ENCODE measurements around the gene GDPD5. TPM values are rescaled to one million over a fixed set of nuclear protein-coding genes. Genes with fewer than 3 reads are reported as not detected.
A peak's percentile ranks its signal among the peaks of the same experiment; 100 is the strongest.

GDPD5 gene
- total RNA-seq (2014; rRNA removed; shearing (Covaris generic)) = 13.5 and 14.3 TPM in 2 replicates
- total RNA-seq (2022) = 49.9 and 57.3 TPM in 2 replicates
- Bru-seq, nascent RNA = percentile 51 among the genes with signal in this experiment
- percentile 55 among the genes with signal in this experiment for BruChase-seq, experiment 1, labeled RNA remaining after a 6-hour chase
- BruChase-seq, experiment 2, labeled RNA remaining after a 2-hour chase = percentile 54 among the genes with signal in this experiment
- long read RNA-seq, partial matches to known transcripts = 10 of 41 reads
- long read RNA-seq, other reads (novel, unspliced or antisense) = 29 of 41 reads

DNA sequence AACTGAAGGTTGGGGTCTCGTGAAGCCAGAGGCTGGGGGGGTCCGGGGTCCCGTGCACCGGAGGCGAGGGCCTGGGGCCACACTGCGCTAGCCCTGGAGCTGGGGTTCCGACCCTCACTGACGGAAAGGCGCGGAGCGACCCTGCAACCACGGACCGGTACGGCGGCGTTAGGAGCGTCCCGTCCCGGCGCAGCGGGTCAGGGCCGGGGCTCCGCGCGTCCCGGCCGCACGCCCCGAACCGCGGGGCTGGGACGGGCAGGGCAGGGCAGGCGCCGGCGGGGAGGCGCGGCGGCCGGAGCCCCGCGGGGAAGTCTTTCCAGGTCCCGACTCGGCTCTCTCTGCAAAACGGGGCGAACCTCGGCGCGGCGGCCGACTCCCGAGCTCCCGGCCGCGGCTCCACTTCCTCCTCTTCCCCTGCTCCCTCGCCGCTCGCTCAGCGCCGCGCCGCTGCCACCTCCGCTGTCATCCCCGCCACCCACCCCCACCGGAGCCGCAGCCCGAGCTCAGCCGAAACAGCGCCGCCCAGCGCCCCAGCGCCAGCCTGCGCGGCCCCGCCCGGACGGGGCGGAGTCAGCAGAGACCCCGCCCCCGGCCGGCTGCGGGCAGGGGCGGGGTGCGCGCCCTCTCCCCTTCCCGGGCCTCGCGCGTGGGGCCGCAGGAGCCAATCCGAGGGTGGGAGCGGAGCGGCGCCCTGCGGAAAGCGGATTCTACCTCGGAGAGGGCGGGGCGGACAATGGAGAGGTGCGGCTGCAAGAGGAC is at the start of gene GDPD5:
Gene GDPD5, minus strand, starts transcription at position 509 of the 759 bp plus-strand sequence. CDS start 48,206 bp downstream, outside the sequence.
- Histone ChIP-seq H3K4me1 (ENCODE audit: insufficient read depth, low read length, poor library complexity, severe bottlenecking) (peaks cover 37% of the 10 kb centered on the region), H3K4me3 (ENCODE audit: low read depth, low read length, poor library complexity, severe bottlenecking) (peak within 1 kb of the TSS; percentile 71), H2AFZ (ENCODE audit: low read length) (peak within 1 kb of the TSS; percentile 89), H3K9me2 (ENCODE audit: insufficient read depth, low read length) (no peaks in the 10 kb centered on the region), H3K9me3 (ENCODE audit: low read length) (no peaks in the 10 kb centered on the region), H3K27ac (ENCODE audit: low read depth, low read length, poor library complexity, severe bottlenecking) (no peak within 1 kb of the TSS), H3K36me3 (ENCODE audit: insufficient read depth, low read length) (no peaks in the 10 kb centered on the region), H3K79me2 (ENCODE audit: insufficient read depth, low read depth, low read length) (no peaks in the 10 kb centered on the region), H3K4me2 (ENCODE audit: low read length) (peak within 1 kb of the TSS; percentile 72), H4K20me1 (ENCODE audit: insufficient read depth, low read length) (no peaks in the 10 kb centered on the region)
- POLR2A ChIA-PET = interaction anchor here (0.6 to 1.0 kb wide), 3 partner anchors 31 to 1034 kb away, joined by 3 to 4 read pairs (median 4); no protein-coding TSS in a partner anchor
- BruUV-seq (replicated peaks) = TSS peak; percentile 87
- peak; percentile 88 for DNase-seq (ENCODE audit: low spot score)
- CTCF ChIA-PET (ENCODE audit: unreplicated experiment) = no interaction called here
- TF ChIP-seq EZH2phosphoT487 (IDR thresholded peaks at IDR 0.05; ENCODE audit: borderline replicate concordance, low read depth, low read length) (no peak), CTCF (conservative IDR thresholded peaks at IDR 0.05; ENCODE audit: low read length) (peak; percentile 76)
- intact Hi-C loops (cut with micrococcal nuclease; ENCODE audit: unreplicated experiment) = no loop called here

DNA sequence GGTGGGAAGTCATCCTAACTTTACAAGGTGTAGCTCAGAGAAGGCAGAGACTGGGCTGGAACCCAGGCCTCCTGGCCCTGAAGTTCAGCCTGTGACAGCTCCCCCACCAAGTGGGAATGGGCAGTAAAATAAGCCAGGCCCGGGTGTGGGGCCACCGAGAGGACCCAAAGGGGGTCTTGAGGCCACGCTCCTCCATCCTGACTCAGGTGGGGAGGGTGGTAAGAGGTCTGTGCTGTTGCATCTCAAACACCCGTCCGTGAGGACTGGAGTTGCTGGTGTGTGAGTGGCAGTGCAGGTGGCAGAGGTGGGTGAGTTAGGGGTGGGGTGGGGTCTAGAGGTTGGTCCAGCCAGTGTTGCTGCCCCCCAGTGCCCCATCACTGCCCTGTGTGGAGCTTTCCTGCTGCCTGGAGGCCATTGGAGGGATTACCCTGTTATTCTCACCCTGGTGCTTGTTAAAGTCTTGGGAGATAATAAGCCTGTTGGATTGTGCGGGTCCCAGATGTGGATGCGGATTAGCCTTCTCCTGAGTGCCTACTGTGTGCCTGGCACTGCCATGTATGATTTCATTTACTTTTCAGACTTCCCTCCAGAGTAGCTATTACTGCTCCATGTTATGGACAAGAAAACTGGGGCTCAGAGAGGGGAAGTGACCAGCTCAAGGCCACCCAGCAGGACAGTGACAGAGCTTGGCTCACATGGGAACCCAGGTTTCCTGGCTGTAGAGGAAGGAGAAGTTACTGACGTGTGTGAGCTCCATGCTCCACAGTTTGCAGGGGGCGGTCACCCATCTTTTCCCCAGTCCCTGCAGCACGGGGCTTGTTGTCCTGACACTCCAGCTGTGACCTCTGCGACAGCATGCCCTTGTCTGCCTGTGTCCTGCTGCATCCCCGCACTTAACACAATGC is 49.2 kb upstream of the GDPD5 start:
- Histone ChIP-seq H2AFZ (ENCODE audit: low read length) (no peak overlapping the region), H3K4me1 (ENCODE audit: insufficient read depth, low read length, poor library complexity, severe bottlenecking) (no peaks in the 10 kb centered on the region), H3K9me2 (ENCODE audit: insufficient read depth, low read length) (no peaks in the 10 kb centered on the region), H3K79me2 (ENCODE audit: insufficient read depth, low read depth, low read length) (no peaks in the 10 kb centered on the region), H3K4me3 (ENCODE audit: low read depth, low read length, poor library complexity, severe bottlenecking) (no peak overlapping the region), H4K20me1 (ENCODE audit: insufficient read depth, low read length) (no peaks in the 10 kb centered on the region), H3K27ac (ENCODE audit: low read depth, low read length, poor library complexity, severe bottlenecking) (no peak overlapping the region), H3K4me2 (ENCODE audit: low read length) (no peak overlapping the region), H3K36me3 (ENCODE audit: insufficient read depth, low read length) (no peaks in the 10 kb centered on the region), H3K9me3 (ENCODE audit: low read length) (no peaks in the 10 kb centered on the region)
- no peak for DNase-seq (ENCODE audit: low spot score)
- ChIA-PET CTCF (ENCODE audit: unreplicated experiment) (interaction anchor here (0.6 kb wide), 1 partner anchor 23 kb away, joined by 3 read pairs; no protein-coding TSS in a partner anchor), POLR2A (no interaction called here)
- no peak for TF ChIP-seq CTCF (conservative IDR thresholded peaks at IDR 0.05; ENCODE audit: low read length)
- no peak for TF ChIP-seq EZH2phosphoT487 (IDR thresholded peaks at IDR 0.05; ENCODE audit: borderline replicate concordance, low read depth, low read length)
- intact Hi-C loops (cut with micrococcal nuclease; ENCODE audit: unreplicated experiment) = no loop called here
- BruUV-seq (replicated peaks) = no TSS peak
